ENCODE data around the gene COBL.

COBL gene

DNA sequence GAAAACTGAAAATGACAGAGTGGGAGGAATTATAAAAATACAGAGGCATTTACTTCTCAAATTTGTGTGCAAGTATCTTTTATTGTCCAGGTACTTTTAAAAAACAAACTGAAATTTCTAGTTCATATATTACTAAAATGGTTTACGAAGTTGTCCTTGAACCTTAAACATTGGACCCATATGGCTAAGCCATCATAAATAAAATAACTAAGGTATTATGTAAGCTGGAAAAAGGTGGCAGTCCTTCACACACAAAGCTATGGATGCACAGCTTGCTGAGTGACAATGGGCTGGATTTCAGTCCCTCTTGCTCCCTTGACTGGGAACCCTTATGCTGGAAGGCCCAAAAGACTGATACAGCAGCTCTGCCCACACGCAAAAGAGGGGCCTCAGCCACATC, 66.1 kb downstream of the COBL start:
- no peak for DNase-seq (ENCODE audit: low read depth)

DNA sequence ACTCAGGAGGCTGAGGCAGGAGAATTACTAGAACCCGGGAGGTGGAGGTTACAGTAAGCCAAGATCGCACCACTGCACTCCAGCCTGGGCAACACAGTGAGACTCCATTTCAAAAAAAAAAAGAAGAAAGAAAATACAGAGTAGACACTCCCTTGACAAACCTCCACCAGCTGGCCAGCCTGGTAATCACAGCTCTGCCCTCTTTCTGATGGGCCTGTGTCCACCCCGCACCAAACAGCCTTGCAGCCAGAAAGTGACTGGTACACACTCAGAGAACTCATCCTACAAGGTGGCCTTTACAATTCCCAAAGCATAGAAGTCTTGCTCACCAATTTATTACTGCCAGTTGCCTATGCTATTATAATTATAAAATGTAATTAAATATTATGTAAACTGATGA, 66.6 kb downstream of the COBL start:
- DNase-seq (ENCODE audit: low read depth), result no peak

DNA sequence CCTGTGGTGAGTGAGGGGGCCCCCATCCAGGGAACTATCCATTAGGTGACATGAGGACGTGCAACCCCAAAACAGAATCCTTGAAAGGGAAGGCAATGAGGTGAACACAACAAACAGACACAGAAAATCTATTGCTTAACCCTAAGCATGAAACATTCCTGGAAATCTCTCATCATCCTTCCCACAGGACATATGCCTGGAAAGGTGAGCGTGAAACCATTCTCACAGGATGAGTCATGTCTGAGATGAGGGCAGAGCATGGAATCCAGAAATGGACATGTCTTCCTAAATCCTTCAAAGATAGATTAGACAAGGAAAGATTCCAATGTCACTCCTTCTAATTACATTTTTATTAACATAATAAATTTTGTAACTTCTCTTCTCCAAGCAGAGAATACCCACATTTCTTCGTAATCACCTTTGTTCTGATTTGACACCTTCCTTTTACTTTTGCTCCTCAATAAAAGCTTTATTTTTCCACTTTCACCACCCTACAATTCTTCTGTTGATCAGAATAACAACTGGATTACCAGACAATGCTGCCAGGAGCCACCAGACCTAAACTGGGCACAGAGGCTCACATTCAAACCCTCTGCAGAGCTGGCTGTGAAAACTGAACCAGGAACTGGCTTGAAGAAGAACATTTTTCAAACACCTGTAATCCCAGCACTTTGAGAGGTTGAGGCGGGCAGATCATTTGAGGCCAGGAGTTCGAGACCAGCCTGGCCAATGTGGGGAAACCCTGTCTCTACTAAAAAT, 67.2 kb downstream of the COBL start:
- DNase-seq (ENCODE audit: low read depth), result no peak

DNA sequence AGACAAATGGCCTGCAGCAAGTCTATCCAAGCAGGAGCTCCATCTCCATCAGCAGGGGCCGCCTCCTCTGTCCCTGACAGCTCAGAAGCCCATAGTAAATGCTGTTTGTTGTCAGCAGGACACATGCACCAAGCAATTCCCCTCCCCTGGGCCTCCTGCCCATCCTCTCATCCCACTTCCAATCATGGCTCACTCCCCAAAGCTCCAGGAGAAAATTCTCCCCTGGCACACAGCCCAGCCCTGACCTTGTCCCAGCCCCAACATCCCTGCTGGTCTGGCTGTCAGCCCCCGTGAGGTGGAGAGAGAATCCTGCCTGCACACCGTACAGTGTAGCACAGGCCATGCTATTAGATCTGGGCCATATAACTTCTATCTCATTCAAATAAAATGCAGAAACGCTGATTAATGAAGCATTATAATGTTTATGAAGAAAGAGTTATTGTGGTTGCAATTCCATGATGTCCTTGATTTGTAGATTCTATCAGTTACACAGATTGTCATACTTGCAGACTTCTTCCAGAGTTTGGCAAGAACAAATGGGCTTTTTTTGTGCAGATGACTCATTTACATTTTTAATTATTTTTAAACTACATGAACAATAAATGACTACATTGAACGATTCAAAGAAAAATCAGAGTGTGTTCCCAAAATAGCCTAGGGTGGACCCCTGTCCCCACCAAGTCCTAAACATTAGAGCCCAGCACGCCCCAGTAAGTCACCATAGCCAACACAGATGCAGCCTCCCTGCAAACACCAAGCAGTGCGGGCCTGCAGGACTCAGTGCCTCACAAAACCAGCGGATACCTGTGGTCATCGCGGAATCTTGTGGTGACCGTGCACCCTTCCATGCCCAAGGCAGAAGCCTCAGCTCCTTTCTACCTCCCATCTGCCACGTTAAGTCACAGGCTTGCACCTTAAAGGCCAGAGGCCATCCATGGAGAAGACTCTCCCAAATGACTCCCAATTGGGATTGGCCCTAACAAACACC, 70.1 kb downstream of the COBL start:
- DNase-seq (ENCODE audit: low read depth), result no peak

DNA sequence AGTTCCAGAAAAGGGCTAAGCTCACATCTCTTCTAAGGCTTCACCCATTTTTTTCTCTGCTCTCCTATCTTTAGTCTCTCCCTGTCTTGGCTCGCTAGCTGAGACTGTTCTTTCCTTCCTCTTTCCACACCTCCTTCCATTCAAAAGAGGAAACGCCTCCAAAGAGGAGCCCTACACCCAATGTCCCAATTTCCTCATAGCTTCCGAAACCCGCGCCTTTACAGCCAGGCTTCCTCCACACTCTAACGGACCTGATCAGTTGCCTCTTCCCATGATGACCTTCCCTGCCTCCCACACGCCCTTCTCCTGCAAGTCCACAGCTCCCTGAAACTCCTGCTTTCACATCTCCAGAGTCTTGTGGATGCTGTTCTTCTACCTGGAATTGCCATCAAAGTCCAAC, 71.7 kb downstream of the COBL start:
- DNase-seq (ENCODE audit: low read depth), result no peak

DNA sequence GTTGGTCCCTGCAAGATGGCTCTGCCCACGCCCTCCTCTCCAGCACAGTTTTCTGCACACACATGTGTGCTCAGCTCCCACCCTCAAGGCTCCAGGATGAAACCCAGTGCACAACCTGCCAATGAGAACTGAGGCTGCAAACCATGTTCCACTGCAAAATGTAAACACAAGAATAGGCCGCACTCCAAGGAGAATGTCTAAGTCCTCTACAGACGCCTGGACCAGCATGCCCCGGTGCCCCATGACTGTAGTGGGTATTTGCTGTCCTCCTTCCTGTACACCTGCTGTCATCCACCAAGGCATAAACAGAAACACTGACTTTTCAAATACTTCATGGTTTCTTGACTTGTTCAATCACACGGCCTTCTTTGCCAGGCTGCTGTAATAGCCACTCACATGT, 72.6 kb downstream of the COBL start:
- DNase-seq (ENCODE audit: low read depth), result no peak

DNA sequence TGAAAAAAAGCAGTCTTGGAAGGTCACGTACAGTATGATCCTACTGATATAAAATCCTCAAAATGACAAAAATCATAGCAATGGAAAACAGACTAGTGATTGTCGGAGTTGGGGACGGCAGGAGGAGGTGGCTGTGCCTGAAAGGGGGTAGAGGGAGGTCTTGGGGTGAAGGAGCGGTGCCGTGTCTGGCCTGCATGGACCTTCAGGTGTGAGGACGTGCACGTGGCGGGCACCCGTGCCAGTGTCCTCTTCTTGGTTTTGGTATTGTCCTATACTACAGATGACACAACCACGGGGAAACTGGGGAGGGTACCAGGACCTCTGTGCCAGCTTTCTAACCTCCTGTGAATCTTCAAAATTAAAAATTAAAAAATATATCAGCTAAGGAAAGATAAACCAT, 73.0 kb downstream of the COBL start:
- no peak for DNase-seq (ENCODE audit: low read depth)

DNA sequence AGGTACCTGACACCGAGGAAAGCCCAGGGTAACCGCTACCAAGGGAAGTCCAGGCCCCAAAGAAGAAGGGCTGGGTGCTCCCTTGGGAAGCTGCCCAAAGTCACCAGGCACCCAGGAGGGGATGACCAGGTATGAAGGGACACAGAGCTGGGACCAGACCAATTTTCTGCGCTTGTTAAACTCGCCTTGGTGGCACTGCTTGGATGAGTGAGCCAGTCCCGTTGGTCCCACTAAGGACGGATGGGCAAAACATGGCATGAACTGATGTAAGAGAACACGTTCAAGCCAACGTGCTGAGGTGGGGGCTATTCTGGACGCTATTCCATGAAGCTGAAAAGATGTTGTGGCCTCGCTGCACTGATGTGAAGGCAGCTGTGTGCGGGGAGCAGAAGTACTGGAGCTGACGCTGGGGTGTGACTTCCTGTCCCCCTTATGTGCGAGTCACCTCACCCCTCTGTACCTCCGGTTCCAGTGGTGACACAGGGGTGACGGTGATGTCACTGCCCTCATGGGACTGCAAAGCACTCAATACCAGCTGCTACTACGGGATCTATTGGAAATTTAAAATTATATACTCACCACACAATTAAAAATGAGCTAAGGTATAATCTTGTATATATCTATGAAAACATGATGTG, 73.6 kb downstream of the COBL start:
- no peak for DNase-seq (ENCODE audit: low read depth)

DNA sequence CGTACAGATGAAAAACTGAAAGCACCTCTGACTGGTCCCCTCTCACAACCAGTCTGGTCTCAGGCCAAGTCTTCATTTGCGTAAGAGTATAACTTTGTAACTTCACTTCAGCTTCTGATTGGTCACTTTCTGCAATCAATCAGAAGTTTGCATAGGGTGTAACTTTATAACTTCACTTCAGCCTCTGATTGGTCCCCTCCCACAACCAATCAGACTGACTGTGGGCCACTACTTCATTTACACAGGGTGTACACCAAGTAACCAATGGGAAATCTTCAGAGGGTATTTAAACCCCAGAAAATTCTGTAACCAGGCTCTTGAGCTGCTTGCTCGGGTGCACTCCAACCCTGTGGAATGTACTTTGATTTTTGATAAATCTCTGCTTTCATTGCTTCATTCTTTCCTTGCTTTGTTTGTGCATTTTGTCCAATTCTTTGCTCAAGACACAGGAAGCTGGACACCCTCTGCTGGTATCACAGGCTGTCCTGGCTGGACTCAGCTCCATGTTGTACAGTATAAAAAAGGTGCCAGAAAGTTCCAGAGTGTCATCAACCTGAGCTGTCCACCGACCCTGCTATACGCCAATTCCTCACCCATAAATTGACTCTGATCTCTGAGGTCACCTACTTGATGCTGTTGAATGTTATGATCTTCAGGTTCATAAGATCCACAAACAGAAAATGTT, 74.5 kb downstream of the COBL start:
- no peak for DNase-seq (ENCODE audit: low read depth)

DNA sequence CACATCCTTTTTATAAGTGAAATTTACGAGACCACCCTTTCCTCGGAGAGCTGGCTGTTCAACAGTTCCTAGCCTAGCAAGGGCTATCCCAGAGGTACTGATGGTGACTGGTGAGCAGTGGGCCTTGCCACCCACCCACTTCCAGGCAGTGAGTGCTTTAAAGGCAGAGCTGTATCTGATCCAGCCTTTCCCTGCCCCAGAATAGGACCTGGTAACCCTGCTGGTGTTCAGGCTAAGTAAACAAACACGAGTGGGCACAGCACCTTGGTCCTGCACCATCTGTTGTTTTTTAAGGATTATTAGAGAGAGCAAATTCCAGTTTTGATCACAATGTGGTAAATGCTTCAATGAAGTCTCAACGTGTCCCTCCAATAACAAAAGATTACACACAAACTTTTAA, 75.7 kb downstream of the COBL start:
- no peak for DNase-seq (ENCODE audit: low read depth)

DNA sequence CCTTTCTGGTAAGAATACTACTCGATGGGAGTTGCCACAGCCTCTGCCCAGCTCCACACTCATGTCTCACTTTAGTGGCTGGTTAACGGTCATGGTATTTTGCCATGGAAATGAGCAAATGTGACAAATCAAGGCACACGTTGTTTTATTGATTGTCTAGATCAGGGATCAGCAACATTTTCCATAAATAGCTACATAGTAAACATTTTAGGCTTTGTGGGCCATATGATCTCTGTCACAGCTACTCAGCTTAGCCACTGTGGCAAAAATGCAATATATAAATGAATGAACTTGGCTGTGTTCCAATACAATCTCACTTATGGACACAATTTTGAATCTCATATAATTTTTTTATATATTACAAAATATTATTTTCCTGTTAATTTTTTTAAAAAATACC, 76.9 kb downstream of the COBL start:
- DNase-seq (ENCODE audit: low read depth), result no peak

DNA sequence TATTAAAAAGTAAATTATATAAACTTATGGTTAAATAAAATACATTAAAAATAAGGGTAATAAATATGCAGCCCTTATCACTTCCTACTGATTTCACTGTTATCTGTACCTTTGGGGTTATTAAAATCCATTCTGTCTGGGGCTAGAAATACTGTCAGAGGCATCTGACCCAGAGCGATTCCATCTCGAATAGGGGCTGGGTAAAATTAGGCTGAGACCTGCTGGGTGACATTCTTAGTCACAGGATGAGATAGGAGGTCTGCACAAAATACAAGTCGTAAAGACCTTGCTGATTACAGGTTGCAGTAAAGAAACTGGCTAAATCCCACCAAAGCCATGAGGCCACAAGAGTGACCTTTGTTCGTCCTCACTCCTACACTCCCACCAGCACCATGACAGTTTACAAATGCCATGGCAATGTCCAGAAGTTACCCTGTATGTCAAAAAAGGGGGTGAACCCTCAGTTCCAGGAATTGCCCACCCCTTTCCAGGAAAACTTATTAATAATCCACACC, 77.6 kb downstream of the COBL start:
- no peak for DNase-seq (ENCODE audit: low read depth)

DNA sequence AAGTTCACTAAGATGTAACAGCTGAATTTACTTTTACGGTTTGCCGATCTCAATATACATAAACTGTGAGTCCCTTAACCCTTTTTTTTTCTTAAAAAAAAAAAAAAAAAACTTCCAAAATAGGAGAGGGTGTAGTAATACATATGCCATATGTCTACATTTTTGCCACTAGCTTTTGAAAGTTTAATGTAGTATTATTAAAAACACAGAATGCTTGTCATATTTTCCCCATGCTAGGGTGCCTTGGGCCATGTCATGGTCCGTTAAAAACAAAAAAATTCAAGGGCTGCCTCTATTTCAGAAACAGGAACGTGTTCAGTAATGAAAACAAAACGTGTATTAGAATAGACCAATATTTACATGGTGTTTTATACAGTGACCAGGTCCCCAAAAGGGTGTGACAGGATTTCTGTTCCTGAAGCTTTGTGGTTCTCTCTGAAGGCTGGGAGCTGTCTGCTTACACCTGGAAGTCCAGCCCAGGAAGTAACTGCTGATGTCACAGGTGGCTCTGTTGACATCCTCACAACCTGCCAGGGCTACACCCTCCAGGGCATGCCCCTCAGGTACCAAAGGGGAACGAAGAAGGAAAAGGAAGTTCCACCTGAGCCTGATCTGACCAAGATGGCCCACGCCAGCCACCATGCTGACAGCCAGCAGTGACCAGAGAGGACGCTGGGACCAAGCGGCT, 79.0 kb downstream of the COBL start:
- DNase-seq (ENCODE audit: low read depth), result no peak

DNA sequence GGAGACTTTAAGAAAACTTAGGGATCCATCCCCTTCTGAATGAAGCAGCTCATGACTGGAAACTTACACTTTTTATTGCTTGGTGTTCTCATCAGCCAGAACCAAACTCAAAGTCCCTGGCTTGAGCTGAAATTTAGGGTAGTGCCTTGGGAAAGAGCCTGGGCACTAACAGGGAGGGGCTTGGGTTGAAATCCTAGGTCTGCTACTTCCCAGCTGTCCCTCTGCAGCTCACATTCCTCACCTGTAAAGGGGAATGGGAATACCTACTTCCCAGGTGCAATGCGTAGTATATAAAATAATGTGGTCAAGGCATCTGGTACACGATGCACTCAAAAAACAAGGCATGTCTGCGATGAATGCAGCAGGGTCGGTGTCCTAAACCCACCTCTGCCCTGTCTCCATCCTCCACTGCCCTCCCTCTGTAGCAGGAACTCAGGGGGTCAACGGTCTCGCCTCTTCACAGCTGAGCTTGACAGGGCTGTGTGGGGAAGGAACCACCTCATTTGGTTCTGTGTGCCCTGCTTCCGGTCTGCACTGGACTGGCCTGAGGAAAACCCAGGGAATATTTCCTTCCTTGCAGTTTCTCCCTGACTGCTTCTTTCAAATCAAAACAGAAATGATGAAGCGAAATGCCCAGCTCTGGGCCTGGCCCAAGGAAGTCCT, 80.0 kb downstream of the COBL start:
- DNase-seq (ENCODE audit: low read depth), result no peak

DNA sequence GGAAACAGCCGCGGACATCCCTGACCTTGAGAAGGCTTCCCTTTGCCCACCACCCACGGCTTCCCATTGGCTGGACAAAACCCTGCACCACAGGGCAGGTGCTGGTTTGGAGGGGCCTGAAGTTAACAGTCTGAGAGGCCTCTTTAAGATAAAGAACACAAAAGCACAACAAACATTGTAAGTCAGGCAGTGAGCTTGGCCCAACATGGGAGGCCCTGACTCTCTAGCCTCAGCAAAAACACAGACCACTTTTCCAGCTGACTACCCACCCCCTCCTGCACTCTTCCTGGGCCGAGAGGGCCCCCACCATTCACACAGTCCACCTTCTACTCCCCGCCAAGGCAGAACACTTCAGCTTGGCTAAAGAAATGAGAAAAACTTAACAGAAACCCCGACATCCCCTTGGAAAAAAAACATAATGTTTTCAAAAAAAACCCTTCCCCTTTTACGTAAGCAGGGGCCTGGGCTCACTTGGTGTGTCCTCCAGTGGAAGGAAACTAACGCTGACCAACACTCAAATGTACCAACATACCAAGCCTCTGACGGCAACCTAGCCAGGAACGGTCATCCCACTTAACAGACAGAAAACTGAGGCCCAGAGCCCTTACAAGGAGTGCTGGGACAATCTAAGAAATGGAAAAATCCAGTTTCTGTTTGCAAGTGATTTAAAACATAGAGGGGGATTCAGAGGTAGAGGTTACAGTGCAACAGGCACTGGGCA, 80.9 kb downstream of the COBL start:
- no peak for DNase-seq (ENCODE audit: low read depth)

DNA sequence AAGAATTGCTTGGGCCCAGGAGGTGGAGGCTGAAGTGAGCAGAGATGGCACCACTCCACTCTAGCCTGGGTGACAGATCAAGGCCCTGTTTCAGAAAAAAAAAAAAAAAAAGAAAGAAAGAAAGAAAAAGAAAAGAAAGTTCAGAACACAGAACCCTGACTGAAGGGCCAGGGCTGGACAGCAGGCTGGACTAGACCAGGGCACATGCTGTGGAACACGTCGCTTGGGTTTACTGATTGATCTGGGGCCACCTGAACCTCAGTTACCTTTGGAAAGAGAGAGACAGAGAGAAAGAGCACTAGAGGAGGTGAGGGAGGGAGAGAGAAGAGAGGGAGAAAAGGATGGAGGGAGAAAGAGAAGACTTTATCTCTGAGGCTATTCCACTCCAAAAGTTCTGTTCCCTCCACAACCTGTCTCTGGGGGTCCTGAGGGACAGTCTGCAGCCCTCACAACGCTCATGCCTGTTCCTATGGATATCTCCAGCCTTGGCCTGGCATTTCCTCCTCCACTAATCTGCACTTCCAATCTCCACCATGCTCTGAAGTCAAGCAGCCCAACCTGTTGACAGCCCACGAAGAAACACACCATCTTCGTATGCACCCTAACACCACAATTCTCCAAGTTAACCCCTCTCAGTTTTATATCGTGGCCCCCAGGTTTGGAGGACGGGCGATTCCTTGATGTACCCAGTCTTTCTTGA, 81.8 kb downstream of the COBL start:
- no peak for DNase-seq (ENCODE audit: low read depth)

DNA sequence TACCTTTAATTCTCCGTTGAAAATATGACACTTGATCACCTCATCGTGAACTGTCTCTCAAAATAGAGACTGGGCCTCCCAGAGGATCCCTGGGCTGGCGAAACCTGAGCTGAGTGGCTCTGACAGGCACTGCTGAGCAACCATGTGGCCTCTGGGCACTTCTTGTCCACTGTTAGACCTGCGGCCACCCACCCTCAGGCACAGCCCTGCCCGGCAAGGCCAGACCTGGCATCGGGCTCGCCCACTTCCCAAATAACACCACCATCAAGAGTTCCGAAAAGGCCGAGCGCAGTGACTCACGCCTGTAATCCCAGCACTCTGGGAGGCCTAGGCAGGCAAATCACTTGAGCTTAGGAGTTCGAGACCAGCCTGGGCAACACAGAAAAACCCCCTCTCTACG, 82.5 kb downstream of the COBL start:
- no peak for DNase-seq (ENCODE audit: low read depth)

DNA sequence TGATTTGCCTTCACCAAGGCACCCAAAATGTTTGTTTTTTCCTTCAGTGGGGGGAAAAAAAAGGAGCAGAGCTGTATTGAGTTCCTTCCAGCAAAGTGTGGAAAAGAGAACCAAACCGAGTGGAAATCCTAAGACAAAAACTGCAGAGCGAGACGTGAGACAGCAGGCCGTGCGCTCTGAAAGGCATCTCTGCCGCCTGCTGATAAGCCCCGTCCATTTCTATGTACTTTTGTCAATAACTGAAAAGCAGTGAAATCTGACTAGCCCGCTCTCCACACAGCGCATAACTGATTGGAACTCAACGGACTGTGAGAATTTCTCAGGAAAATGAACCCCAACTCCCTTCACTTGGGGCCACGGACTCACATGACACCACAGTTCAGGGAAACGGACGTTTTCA, 83.2 kb downstream of the COBL start:
- no peak for DNase-seq (ENCODE audit: low read depth)

DNA sequence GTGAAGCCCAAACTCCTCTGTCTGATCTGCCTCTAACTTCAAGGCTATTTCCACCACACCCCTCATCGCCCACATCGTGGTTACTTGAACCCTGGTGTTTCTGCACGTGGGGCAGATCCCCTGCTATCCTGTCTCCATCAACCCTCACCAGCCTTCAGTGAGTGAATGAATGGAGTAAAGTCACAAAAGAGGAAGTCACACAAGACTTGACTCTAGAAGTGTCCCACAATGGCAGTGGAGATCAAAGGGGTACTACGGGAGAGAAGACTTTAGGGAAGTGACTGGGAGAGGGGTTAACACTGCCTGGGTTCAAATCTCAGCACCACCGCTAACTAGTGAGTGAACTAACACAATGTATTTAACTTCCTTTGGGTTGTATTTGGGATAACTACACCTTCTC, 85.9 kb downstream of the COBL start:
- no peak for DNase-seq (ENCODE audit: low read depth)

DNA sequence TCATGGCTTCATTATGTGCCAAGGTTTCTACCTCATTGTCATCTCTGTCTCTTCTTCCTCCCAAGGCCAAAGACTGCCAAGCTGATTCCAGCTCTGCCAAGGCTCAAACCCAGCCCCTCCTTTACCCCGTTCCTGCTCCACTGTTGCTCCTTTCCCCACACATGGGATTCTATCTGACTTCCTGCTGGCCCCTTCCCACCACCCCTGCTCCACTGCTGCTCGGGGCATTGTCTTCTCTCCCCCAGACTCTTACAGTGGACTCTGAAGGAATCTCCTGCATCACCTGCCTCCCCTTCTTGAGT, 86.3 kb downstream of the COBL start:
- DNase-seq (ENCODE audit: low read depth), result no peak

Measured in activated T-cell treated with anti-CD3 and anti-CD28 coated beads for 48 hours (primary cell).